Measurements from ENCODE around the gene PCDHGB7.
"Not testable (repeated sequence)": the region's sequence is repeated elsewhere in the genome, so short reads cannot be mapped to it uniquely, and the experiment has no call there.

Gene PCDHGB7

GRCh38 chr5:141394401-141395187, 22.9 kb upstream of the PCDHGB7 start:
- intact Hi-C loops (cut with DNase I), result not testable (repeated sequence)
- DNase-seq, result peak in 1 of 10 donors; percentile 66

GRCh38 chr5:141397756-141398551, 19.5 kb upstream of the PCDHGB7 start, which contains the start of gene PCDHGB5:
TSS of gene PCDHGB5 (plus strand) at chr5:141397947. CDS start at chr5:141398128, 181 bp downstream.
- DNase-seq; intact Hi-C loops (cut with DNase I): not testable (repeated sequence)

GRCh38 chr5:141398608-141399007, 18.9 kb upstream of the PCDHGB7 start:
- no peak for DNase-seq
- intact Hi-C loops (cut with DNase I), result no loop called here

- intact Hi-C loops (cut with DNase I), result no loop called here
- peak in 2 of 10 donors; percentile 51 to 71 for DNase-seq
Observed at GRCh38 chr5:141399555-141400258, 17.8 kb upstream of the PCDHGB7 start.

GRCh38 chr5:141402553-141403243, 14.8 kb upstream of the PCDHGB7 start, which contains the start of gene PCDHGA9:
TSS of gene PCDHGA9 (plus strand) at chr5:141402778. CDS start at chr5:141402953, 175 bp downstream.
- intact Hi-C loops (cut with DNase I), result no loop called here
- peak in 4 of 10 donors; percentile 22 to 72 (median 50) for DNase-seq

GRCh38 chr5:141403387-141403786, 14.1 kb upstream of the PCDHGB7 start:
- DNase-seq, result peak in 1 of 10 donors; percentile 72
- intact Hi-C loops (cut with DNase I), result no loop called here

- DNase-seq, result peak in 2 of 10 donors; percentile 65 to 70
- intact Hi-C loops (cut with DNase I), result not testable (repeated sequence)
Observed at GRCh38 chr5:141407790-141408505, 9.5 kb upstream of the PCDHGB7 start, which contains the start of gene PCDHGB6. TSS of gene PCDHGB6 (plus strand) at chr5:141408021. CDS start at chr5:141408203, 182 bp downstream.

GRCh38 chr5:141409598-141410306, 7.7 kb upstream of the PCDHGB7 start:
- DNase-seq, result peak in 2 of 10 donors; percentile 43 to 73
- intact Hi-C loops (cut with DNase I), result no loop called here

GRCh38 chr5:141411575-141411974, 5.9 kb upstream of the PCDHGB7 start:
- intact Hi-C loops (cut with DNase I), result no loop called here
- DNase-seq, result no peak

GRCh38 chr5:141412854-141413539, 4.5 kb upstream of the PCDHGB7 start, which contains the start of gene PCDHGA10:
TSS of gene PCDHGA10 (plus strand) at chr5:141412987. CDS start at chr5:141413176, 189 bp downstream.
- intact Hi-C loops (cut with DNase I), result no loop called here
- peak in 3 of 10 donors; percentile 6 to 75 (median 73) for DNase-seq

- intact Hi-C loops (cut with DNase I), result no loop called here
- DNase-seq, result peak in 2 of 10 donors; percentile 40 to 49
Observed at GRCh38 chr5:141413540-141414069, 3.9 kb upstream of the PCDHGB7 start.

- peak in 1 of 10 donors; percentile 73 for DNase-seq
- intact Hi-C loops (cut with DNase I), result loop anchor here (5.0 kb wide), 1 partner anchor 108 kb away; no protein-coding TSS in a partner anchor
Observed at GRCh38 chr5:141414548-141415274, 2.8 kb upstream of the PCDHGB7 start.

GRCh38 chr5:141415275-141415618, 2.2 kb upstream of the PCDHGB7 start:
- peak in 1 of 10 donors; percentile 44 for DNase-seq
- intact Hi-C loops (cut with DNase I), result loop anchor here (5.0 kb wide), 1 partner anchor 107 kb away; no protein-coding TSS in a partner anchor

GRCh38 chr5:141419074-141419880, 1.8 kb downstream of the PCDHGB7 start:
- DNase-seq, result peak in 2 of 10 donors; percentile 68 to 76

GRCh38 chr5:141420855-141421488, 3.5 kb downstream of the PCDHGB7 start, which contains the start of gene PCDHGA11:
TSS of gene PCDHGA11 (plus strand) at chr5:141421051. CDS start at chr5:141421228, 177 bp downstream.
- peak in 1 of 10 donors; percentile 66 for DNase-seq
- intact Hi-C loops (cut with DNase I), result no loop called here

More at GRCh38 chr5:141419074-141419880, 1.8 kb downstream of the PCDHGB7 start:
- intact Hi-C loops (cut with DNase I), result loop anchor here (5.0 kb wide), 1 partner anchor 103 kb away; no protein-coding TSS in a partner anchor

Measured in posterior cingulate gyrus (tissue), 11 donors.